DND-41 (cell line): Measurements from ENCODE around the gene GSE1.
A peak's percentile ranks its signal among the peaks of the same experiment; 100 is the strongest.

Experiments used
- ATAC-seq: fragments of 200-7000 bp; cut with Tn5 transposase; 3 replicates; pipeline ENCODE4 v1.9.1; 2021; ENCODE audit warnings: low read depth; ENCODE audit not compliant: insufficient read depth
- DNase-seq: peaks from one replicate; pipeline ENCODE4 v3.0.0-alpha.2; 2020
- H2AFZ ChIP-seq: 2 replicates; pipeline ENCODE4 v1.6.0; 2012; ENCODE audit warnings: low read depth, low read length
- H3K27ac ChIP-seq: 2 replicates; pipeline ENCODE4 v1.5.1; 2012; ENCODE audit warnings: low read length, inconsistent platforms
- H3K27me3 ChIP-seq: fragments of 200-600 bp; sonication (generic); 2 replicates; pipeline ENCODE4 v1.6.0; 2012; ENCODE audit warnings: low read length, mild to moderate bottlenecking, inconsistent platforms; ENCODE audit not compliant: insufficient read depth, poor library complexity
- H3K36me3 ChIP-seq: 2 replicates; pipeline ENCODE4 v1.5.1; 2012; ENCODE audit warnings: low read length, inconsistent platforms; ENCODE audit not compliant: insufficient read depth
- H3K4me1 ChIP-seq: 2 replicates; pipeline ENCODE4 v1.5.1; 2012; ENCODE audit warnings: mild to moderate bottlenecking, low read length; ENCODE audit not compliant: insufficient read depth
- H3K4me2 ChIP-seq: 2 replicates; pipeline ENCODE4 v1.6.0; 2012; ENCODE audit warnings: mild to moderate bottlenecking, moderate library complexity, low read length, inconsistent platforms; ENCODE audit not compliant: insufficient read depth
- H3K4me3 ChIP-seq, 2 experiments: fragments of 200-600 bp in 1 of 2; shearing (Covaris generic) in 1 of 2; 2 replicates each; pipeline ENCODE4 v1.5.1; 2012 to 2016; ENCODE audit warnings: inconsistent platforms in 2 of 2, low read length in 2 of 2, mild to moderate bottlenecking in 2 of 2, low read depth in 1 of 2, moderate library complexity in 1 of 2
- H3K79me2 ChIP-seq: 2 replicates; pipeline ENCODE4 v1.6.0; 2012; ENCODE audit warnings: low read length, inconsistent platforms; ENCODE audit not compliant: insufficient read depth
- H3K9ac ChIP-seq: 2 replicates; pipeline ENCODE4 v1.6.0; 2012; ENCODE audit warnings: low read depth, mild to moderate bottlenecking, inconsistent platforms, low read length, moderate library complexity
- H3K9me3 ChIP-seq: 2 replicates; pipeline ENCODE4 v1.5.1; 2012; ENCODE audit warnings: low read length, moderate library complexity, mild to moderate bottlenecking, inconsistent platforms; ENCODE audit not compliant: insufficient read depth, severe bottlenecking
- H4K20me1 ChIP-seq: 2 replicates; pipeline ENCODE4 v1.6.0; 2012; ENCODE audit warnings: low read length; ENCODE audit not compliant: insufficient read depth
- EZH2 ChIP-seq: IDR thresholded peaks from 3 replicates; pipeline ENCODE4 v1.6.1; 2012; ENCODE audit warnings: borderline replicate concordance, low read depth, mild to moderate bottlenecking, moderate library complexity, low read length, inconsistent platforms; ENCODE audit not compliant: severe bottlenecking
- TF ChIP-seq, protein P1 (sequence below): IDR thresholded peaks from 2 replicates; pipeline ENCODE4 v1.5.1; 2012; ENCODE audit warnings: borderline replicate concordance, low read length, moderate library complexity, mild to moderate bottlenecking; ENCODE audit not compliant: poor library complexity, severe bottlenecking; ENCODE audit errors: extremely low read depth

GSE1 gene

DNA sequence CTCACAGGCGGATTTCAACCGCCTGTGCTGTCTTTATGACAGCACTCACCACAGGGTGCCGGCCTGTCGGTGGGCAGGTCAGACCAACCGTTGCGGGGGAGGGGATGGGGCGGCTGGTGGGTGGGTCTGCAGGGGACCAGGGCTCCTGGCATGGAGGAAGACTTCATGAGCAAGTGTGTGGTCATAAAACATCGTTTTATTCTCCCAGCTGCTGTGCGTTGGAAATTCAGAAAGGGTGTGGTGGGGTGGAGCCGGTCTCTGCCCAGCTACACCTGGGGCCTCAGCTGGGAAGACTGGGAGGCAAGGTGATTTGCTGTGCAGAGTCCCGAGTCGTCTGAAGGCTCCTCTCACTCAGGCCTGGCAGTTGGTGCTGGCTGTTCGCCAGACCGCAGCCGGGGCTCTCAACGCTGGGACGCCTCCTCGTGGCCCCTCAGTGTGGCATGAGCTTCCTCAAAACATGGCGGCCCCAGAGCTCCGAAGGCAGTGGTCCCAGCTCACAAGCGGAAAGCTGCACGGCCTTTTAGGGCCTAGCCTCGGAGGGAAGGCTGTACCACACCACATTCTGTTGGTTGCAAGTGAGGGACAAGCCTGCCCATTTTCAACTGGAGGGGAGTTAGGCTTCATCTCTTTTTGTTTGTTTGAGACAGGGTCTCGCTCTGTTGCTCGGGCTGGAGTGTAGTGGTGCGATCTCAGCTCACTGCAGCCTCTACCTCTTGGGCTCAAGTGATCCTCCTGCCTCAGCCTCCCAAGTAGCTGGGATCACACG lies 45.8 kb upstream of the GSE1 start:
- Histone ChIP-seq H3K79me2 (peaks cover 99% of the 10 kb centered on the region), H4K20me1 (peaks cover 93% of the 10 kb centered on the region), H3K27ac (no peak overlapping the region), H3K4me1 (peaks cover 48% of the 10 kb centered on the region), H3K27me3 (no peaks in the 10 kb centered on the region), H3K9ac (no peak overlapping the region), H3K4me2 (no peak overlapping the region), H2AFZ (no peak overlapping the region), H3K9me3 (peaks cover 7% of the 10 kb centered on the region), H3K36me3 (peaks cover 56% of the 10 kb centered on the region), H3K4me3 (no peak overlapping the region)
- ATAC-seq (no peak), DNase-seq (no peak)
- no peak for TF ChIP-seq EZH2
- TF ChIP-seq, protein P1, sequence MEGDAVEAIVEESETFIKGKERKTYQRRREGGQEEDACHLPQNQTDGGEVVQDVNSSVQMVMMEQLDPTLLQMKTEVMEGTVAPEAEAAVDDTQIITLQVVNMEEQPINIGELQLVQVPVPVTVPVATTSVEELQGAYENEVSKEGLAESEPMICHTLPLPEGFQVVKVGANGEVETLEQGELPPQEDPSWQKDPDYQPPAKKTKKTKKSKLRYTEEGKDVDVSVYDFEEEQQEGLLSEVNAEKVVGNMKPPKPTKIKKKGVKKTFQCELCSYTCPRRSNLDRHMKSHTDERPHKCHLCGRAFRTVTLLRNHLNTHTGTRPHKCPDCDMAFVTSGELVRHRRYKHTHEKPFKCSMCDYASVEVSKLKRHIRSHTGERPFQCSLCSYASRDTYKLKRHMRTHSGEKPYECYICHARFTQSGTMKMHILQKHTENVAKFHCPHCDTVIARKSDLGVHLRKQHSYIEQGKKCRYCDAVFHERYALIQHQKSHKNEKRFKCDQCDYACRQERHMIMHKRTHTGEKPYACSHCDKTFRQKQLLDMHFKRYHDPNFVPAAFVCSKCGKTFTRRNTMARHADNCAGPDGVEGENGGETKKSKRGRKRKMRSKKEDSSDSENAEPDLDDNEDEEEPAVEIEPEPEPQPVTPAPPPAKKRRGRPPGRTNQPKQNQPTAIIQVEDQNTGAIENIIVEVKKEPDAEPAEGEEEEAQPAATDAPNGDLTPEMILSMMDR: no peak

DNA sequence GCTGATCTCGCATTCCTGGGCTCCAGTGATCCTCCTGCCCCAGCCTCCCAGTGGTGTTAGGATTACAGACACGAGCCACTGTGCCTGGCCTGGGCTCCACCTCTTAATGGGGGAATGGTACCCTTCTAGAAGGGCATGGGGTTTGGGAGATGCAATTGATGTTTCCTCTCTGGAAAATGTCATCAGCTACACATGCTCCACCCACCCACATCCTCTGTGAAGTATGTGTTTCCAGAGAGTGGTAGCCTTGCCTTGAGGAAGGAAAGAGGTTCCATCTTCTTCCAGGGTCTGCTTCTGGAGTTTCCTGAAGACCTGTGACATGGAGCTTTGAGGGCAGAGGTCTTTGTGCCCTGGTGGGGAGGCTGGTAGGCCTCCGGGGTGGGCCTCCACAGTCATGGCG lies 45.2 kb upstream of the GSE1 start:
- Histone ChIP-seq H3K79me2 (peaks cover 99% of the 10 kb centered on the region), H3K27ac (no peak overlapping the region), H3K9me3 (peaks cover 7% of the 10 kb centered on the region), H3K4me2 (no peak overlapping the region), H2AFZ (no peak overlapping the region), H3K4me1 (peaks cover 48% of the 10 kb centered on the region), H3K4me3 (no peak overlapping the region), H3K36me3 (peaks cover 58% of the 10 kb centered on the region), H3K27me3 (no peaks in the 10 kb centered on the region), H3K9ac (no peak overlapping the region), H4K20me1 (peaks cover 93% of the 10 kb centered on the region)
- ATAC-seq (no peak), DNase-seq (no peak)
- TF ChIP-seq, protein P1: no peak

DNA sequence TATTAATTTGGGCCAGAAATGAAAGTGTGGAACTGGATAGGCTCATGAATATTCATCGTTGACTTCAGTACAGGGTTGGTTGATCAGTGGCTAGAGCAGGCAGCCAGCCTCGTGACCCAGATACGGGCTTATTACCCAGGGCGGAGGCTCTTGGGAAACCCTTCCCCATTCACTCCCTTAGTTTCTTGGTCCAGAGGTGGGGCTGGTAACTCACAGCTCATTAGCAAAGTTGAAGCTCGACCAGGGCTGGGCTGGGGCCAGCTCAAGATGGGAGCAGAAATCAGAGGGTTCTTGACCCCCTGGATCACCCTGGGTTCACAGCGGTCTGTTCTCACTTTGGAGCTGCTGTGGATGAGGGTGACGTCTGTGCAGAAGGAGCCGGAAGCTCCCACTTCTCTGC lies 44.6 kb upstream of the GSE1 start:
- Histone ChIP-seq H3K9ac (no peak overlapping the region), H3K36me3 (peaks cover 56% of the 10 kb centered on the region), H3K4me1 (peaks cover 44% of the 10 kb centered on the region), H3K4me3 (no peak overlapping the region; a peak in 1 of 4 replicates), H3K27me3 (no peaks in the 10 kb centered on the region), H4K20me1 (peaks cover 92% of the 10 kb centered on the region), H3K79me2 (peaks cover 99% of the 10 kb centered on the region), H3K9me3 (peaks cover 7% of the 10 kb centered on the region), H3K27ac (peak overlapping the region; percentile 67), H2AFZ (no peak overlapping the region), H3K4me2 (0 out of 2 replicates have a peak overlapping the region, but pooled peaks have one; percentile 25)
- no peak for TF ChIP-seq EZH2
- TF ChIP-seq, protein P1: no peak
- DNase-seq (no peak), ATAC-seq (no peak)
